K562 (cell line): ENCODE data around the gene DTL. TPM values are rescaled to one million over a fixed set of nuclear protein-coding genes. Genes with fewer than 3 reads are reported as not detected.

Experiments
- ATAC-seq: fragments of 200-7000 bp; cut with Tn5 transposase; 3 replicates; pipeline ENCODE4 v1.9.1; 2020; ENCODE audit warnings: moderate library complexity
- BruUV-seq: library from RNA; stranded (reverse); fragments of 400-500 nt; replicated peaks from 2 replicates; lab custom pipeline; 2021; lab: Mats Ljungman, UMichigan
- CTCF ChIA-PET: fragments of 300-600 bp; formaldehyde crosslinking; extraction: SDS; loops from one replicate; lab custom pipeline; 2021; ENCODE audit warnings: low intra/inter-chr PET ratio; lab: Yijun Ruan, JAX
- POLR2A ChIA-PET: fragments of 300-600, 350-650 bp; sonication (Branson Sonifier 250); formaldehyde crosslinking; extraction: SDS; loops from one replicate; lab custom pipeline; 2021; ENCODE audit warnings: antibody characterized with exemption, inconsistent platforms; lab: Yijun Ruan, JAX
- DNase-seq, 4 experiments: peaks; one replicate each; pipeline versions ENCODE4 v3.0.0 to v3.0.0-alpha.2; 2011 to 2018; ENCODE audit warnings: low spot score in 3 of 4, mixed read lengths in 3 of 4; ENCODE audit errors: extremely low read depth in 1 of 4
- FAIRE-seq: peaks from 2 replicates; lab custom pipeline; 2011; peaks lifted over from hg19 to GRCh38; lab: Jason Lieb, UNC
- H2AFZ ChIP-seq: 2 replicates; pipeline ENCODE4 v1.6.0; 2011; ENCODE audit warnings: low read depth, low read length, control low read depth, inconsistent platforms
- H3K27ac ChIP-seq: fragments of 200-600 bp; 3 replicates; pipeline ENCODE4 v1.8.0; 2011; ENCODE audit warnings: low read depth, mild to moderate bottlenecking, control low read depth, inconsistent platforms, low read length, moderate library complexity, mixed read lengths; ENCODE audit errors: extremely low read depth
- H3K27me3 ChIP-seq, 2 experiments: fragments of 300-600 bp in 1 of 2; 2 replicates in 1 of 2; 3 replicates in 1 of 2; pipeline versions ENCODE4 v1.6.0 to v1.8.0; 2011; ENCODE audit warnings: inconsistent platforms in 2 of 2, low read length in 2 of 2, mild to moderate bottlenecking in 1 of 2, mixed read lengths in 1 of 2, moderate library complexity in 1 of 2; ENCODE audit not compliant: control insufficient read depth in 2 of 2, insufficient read depth in 2 of 2
- H3K36me3 ChIP-seq: fragments of 300-600 bp; 3 replicates; pipeline ENCODE4 v1.8.0; 2011; ENCODE audit warnings: mild to moderate bottlenecking, low read length, inconsistent platforms; ENCODE audit not compliant: control insufficient read depth, insufficient read depth
- H3K4me1 ChIP-seq, 2 experiments: fragments of 200-600 bp in 1 of 2; replicated peaks in 1 of 2; 2 replicates in 1 of 2; 3 replicates in 1 of 2; pipeline versions ENCODE4 v1.5.1 to v1.8.0; 2011; ENCODE audit warnings: inconsistent platforms in 2 of 2, low read length in 2 of 2, mild to moderate bottlenecking in 1 of 2, mixed read lengths in 1 of 2, moderate library complexity in 1 of 2; ENCODE audit not compliant: control insufficient read depth in 2 of 2, insufficient read depth in 2 of 2
- H3K4me2 ChIP-seq: 2 replicates; pipeline ENCODE4 v1.6.1; 2011; ENCODE audit warnings: low read length, control low read depth, inconsistent platforms, mixed read lengths; ENCODE audit not compliant: insufficient read depth
- H3K4me3 ChIP-seq: fragments of 200-600 bp; sonication (generic), shearing (Covaris generic); 2 replicates; pipeline ENCODE4 v1.5.1; 2016; ENCODE audit warnings: control low read depth, inconsistent platforms
- H3K79me2 ChIP-seq: fragments of 200-600 bp; 3 replicates; pipeline ENCODE4 v1.8.0; 2011; ENCODE audit warnings: low read length, inconsistent platforms; ENCODE audit not compliant: control insufficient read depth, insufficient read depth
- H3K9ac ChIP-seq, 2 experiments: 2 replicates each; pipeline versions ENCODE4 v1.6.0 to v1.6.1; 2011; ENCODE audit warnings: low read depth in 2 of 2, low read length in 2 of 2, control low read depth in 1 of 2, inconsistent platforms in 1 of 2, mild to moderate bottlenecking in 1 of 2, mixed read lengths in 1 of 2; ENCODE audit not compliant: insufficient read depth in 1 of 2
- H3K9me1 ChIP-seq: one replicate; pipeline ENCODE4 v1.6.0; 2011; ENCODE audit warnings: inconsistent platforms, mild to moderate bottlenecking, low read length, moderate library complexity; ENCODE audit not compliant: control insufficient read depth, insufficient read depth
- H3K9me3 ChIP-seq: replicated peaks from 2 replicates; pipeline ENCODE4 v1.5.1; 2011; ENCODE audit warnings: low read depth, low read length, inconsistent platforms; ENCODE audit not compliant: control insufficient read depth, insufficient read depth
- H4K20me1 ChIP-seq: replicated peaks from 2 replicates; pipeline ENCODE4 v1.6.1; 2011; ENCODE audit warnings: low read length, inconsistent platforms, mixed read lengths; ENCODE audit not compliant: control insufficient read depth, insufficient read depth
- CTCF ChIP-seq, 3 experiments: IDR thresholded peaks in 2 of 3; conservative IDR thresholded peaks in 1 of 3; 2 replicates each; pipeline ENCODE4 v1.5.1; 2011 to 2012; ENCODE audit warnings: low read length in 3 of 3, mild to moderate bottlenecking in 3 of 3, control low read depth in 2 of 3, improper control_type of control experiment in 1 of 3, inconsistent platforms in 1 of 3, low read depth in 1 of 3, mixed read lengths in 1 of 3, moderate library complexity in 1 of 3; ENCODE audit not compliant: insufficient read depth in 2 of 3
- HDAC3 ChIP-seq: fragments of 450-650 bp; IDR thresholded peaks from 2 replicates; pipeline ENCODE4 v1.6.1; 2018; ENCODE audit warnings: borderline replicate concordance, mild to moderate bottlenecking, moderate library complexity; ENCODE audit not compliant: partially characterized antibody
- SMARCA5 ChIP-seq: fragments of 450-650 bp; IDR thresholded peaks from 2 replicates; pipeline ENCODE4 v1.6.1; 2016
- STAT5B ChIP-seq: fragments of 250-450 bp; sonication (Bioruptor Pico); IDR thresholded peaks from 2 replicates; pipeline ENCODE4 v1.8.0; 2021; ENCODE audit warnings: mild to moderate bottlenecking, inconsistent platforms
- TCFL5 ChIP-seq: fragments of 250-450 bp; sonication (Bioruptor Pico); conservative IDR thresholded peaks from 2 replicates; pipeline ENCODE4 v1.6.1; 2021; ENCODE audit warnings: mild to moderate bottlenecking, moderate library complexity, matching md5 sums
- USF1 ChIP-seq: sonication (generic); formaldehyde crosslinking; IDR thresholded peaks from 2 replicates; pipeline ENCODE4 v1.9.0; 2022; ENCODE audit warnings: mild to moderate bottlenecking, missing genetic modification reagents
- ZNF699 ChIP-seq: fragments of 250-450 bp; sonication (Bioruptor Pico); IDR thresholded peaks from 2 replicates; pipeline ENCODE4 v1.8.0; 2021; ENCODE audit warnings: mild to moderate bottlenecking, moderate library complexity; ENCODE audit not compliant: insufficient replicate concordance
- WGBS: fragments of 100-300 bp; shearing (Covaris generic); methylation state at CpG from one replicate; pipeline ENCODE4 v1.1.6; 2016; ENCODE audit warnings: low coverage, mixed read lengths; ENCODE audit not compliant: insufficient coverage; ENCODE audit errors: missing lambda C conversion rate; 5-methylcytosine and 5-hydroxymethylcytosine counted together
- in situ Hi-C: fragments of 300-500 bp; cut with MboI; formaldehyde crosslinking; loops from 4 replicates; pipeline ENCODE4 v1.15.0; 2018; ENCODE audit warnings: inconsistent platforms, mixed read lengths
- intact Hi-C: fragments of 100-400 bp; cut with micrococcal nuclease; formaldehyde crosslinking; loops from 2 replicates; pipeline ENCODE4 v1.14.2; 2022
- polyA plus RNA-seq, 8 experiments: library from polyadenylated mRNA; depleted of rRNA in 4 of 8; stranded (reverse) in 5 of 8; unstranded in 3 of 8; fragments of >200 nt; fragmentation: Nextera tagmentation in 2 of 8; fragmentation: Illumina TruSeq in 1 of 8; extraction: Ambion mirVana in 2 of 8; extraction: Trizol in 1 of 8; gene quantifications; 2 replicates each; pipeline versions ENCODE4 v1.2.1 to v1.2.3, GENCODE V29; 2011 to 2014; ENCODE audit warnings: inconsistent platforms in 1 of 8, missing spikeins in 1 of 8
- total RNA-seq, 7 experiments: library from RNA; depleted of rRNA in 6 of 7; stranded (reverse); fragments of >200 nt in 6 of 7; fragmentation: Illumina TruSeq in 2 of 7; extraction: Trizol in 2 of 7; gene quantifications; 2 replicates each; pipeline versions ENCODE4 v1.2.1 to v1.2.3, GENCODE V29; 2011 to 2021; ENCODE audit warnings: low replicate concordance in 1 of 7
- TF ChIP-seq, protein P1 (sequence below): fragments of 450-650 bp; formaldehyde crosslinking; IDR thresholded peaks from 2 replicates; pipeline ENCODE4 v1.4.0; 2020; ENCODE audit warnings: mild to moderate bottlenecking, moderate library complexity
- TF ChIP-seq, protein P2 (sequence below): IDR thresholded peaks from 2 replicates; pipeline ENCODE4 v1.6.1; 2012; ENCODE audit warnings: low read depth, low read length, improper control_type of control experiment, borderline replicate concordance

Gene DTL
- total and polyA plus RNA-seq, 9 of the 15 experiments (the other 6 are each of a cell fraction or from before 2014, with no cell fraction given): 38.3 to 81.0 (median 63.2) TPM

- BruUV-seq: no TSS peak
- peak; percentile 77 for ATAC-seq
- in situ Hi-C loops: no loop called here
- no peaks in the 10 kb centered on the region for H3K9me1 ChIP-seq
- POLR2A ChIA-PET: interaction anchor here (0.8 to 1.3 kb wide), 5 partner anchors 8 to 152 kb away, joined by 3 to 4 read pairs (median 3); partner anchors contain the start of genes DTL and INTS7
- no peak overlapping the region for H3K27ac ChIP-seq
- no peaks in the 10 kb centered on the region for H4K20me1 ChIP-seq
- 83% methylated on average over 5 of the region's 5 CpGs for WGBS
- peaks cover 69% of the 10 kb centered on the region for H3K36me3 ChIP-seq
- no peaks in the 10 kb centered on the region for H3K27me3 ChIP-seq
- FAIRE-seq: no peak
- peak; percentile 39 to 51 (median 41) for DNase-seq
- no peak overlapping the region for H3K4me2 ChIP-seq
- H3K9me3 ChIP-seq: no peaks in the 10 kb centered on the region; the same call in 1 of the 2 replicates
- H3K4me3 ChIP-seq: no peak overlapping the region
- no peak overlapping the region for H2AFZ ChIP-seq
- CTCF ChIA-PET: interaction anchor here (0.7 to 2.7 kb wide), 8 partner anchors 229 to 1655 kb away, joined by 3 to 15 read pairs (median 5); no protein-coding TSS in a partner anchor
- H3K79me2 ChIP-seq: no peaks in the 10 kb centered on the region
- intact Hi-C loops: loop anchor here (1.0 kb wide), 1 partner anchor 383 kb away; no protein-coding TSS in a partner anchor
- no peaks in the 10 kb centered on the region for H3K4me1 ChIP-seq
- H3K9ac ChIP-seq: no peak overlapping the region
- no peak for TF ChIP-seq TCFL5
- TF ChIP-seq HDAC3: peak; percentile 31
- no peak for TF ChIP-seq USF1
- no peak for TF ChIP-seq SMARCA5
- no peak for TF ChIP-seq ZNF699 (CRISPR knock-in tag)
- peak; percentile 48 to 78 (median 65); a peak in 5 of 6 replicates for TF ChIP-seq CTCF (IDR thresholded peaks at IDR 0.05 in 2 of 3, conservative IDR thresholded peaks at IDR 0.05 in 1 of 3; ENCODE audit: insufficient read depth in 2 of 3, low read depth in 1 of 3, low read length in 3 of 3)
- no peak for TF ChIP-seq STAT5B (CRISPR knock-in tag)
- TF ChIP-seq, protein P1, sequence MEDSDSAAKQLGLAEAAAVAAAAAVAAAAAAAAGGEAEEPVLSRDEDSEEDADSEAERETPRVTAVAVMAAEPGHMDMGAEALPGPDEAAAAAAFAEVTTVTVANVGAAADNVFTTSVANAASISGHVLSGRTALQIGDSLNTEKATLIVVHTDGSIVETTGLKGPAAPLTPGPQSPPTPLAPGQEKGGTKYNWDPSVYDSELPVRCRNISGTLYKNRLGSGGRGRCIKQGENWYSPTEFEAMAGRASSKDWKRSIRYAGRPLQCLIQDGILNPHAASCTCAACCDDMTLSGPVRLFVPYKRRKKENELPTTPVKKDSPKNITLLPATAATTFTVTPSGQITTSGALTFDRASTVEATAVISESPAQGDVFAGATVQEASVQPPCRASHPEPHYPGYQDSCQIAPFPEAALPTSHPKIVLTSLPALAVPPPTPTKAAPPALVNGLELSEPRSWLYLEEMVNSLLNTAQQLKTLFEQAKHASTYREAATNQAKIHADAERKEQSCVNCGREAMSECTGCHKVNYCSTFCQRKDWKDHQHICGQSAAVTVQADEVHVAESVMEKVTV: peak; percentile 45; the same call in 1 of the 2 replicates
- TF ChIP-seq, protein P2, sequence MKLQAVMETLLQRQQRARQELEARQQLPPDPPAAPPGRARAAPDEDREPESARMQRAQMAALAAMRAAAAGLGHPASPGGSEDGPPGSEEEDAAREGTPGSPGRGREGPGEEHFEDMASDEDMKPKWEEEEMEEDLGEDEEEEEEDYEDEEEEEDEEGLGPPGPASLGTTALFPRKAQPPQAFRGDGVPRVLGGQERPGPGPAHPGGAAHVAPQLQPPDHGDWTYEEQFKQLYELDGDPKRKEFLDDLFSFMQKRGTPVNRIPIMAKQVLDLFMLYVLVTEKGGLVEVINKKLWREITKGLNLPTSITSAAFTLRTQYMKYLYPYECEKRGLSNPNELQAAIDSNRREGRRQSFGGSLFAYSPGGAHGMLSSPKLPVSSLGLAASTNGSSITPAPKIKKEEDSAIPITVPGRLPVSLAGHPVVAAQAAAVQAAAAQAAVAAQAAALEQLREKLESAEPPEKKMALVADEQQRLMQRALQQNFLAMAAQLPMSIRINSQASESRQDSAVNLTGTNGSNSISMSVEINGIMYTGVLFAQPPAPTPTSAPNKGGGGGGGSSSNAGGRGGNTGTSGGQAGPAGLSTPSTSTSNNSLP: peak; percentile 94
These were observed 27.4 kb downstream of the DTL start for GRCh38 chr1:212062832-212063438.
